Stimulated activated CD4-positive, alpha-beta T cell treated with anti-CD3 and anti-CD28 coated beads, Interleukin-4, amount 100 ng/mL, for 48 hours (primary cell): ENCODE measurements around the gene PADI4.

Source experiments
- DNase-seq, 2 donors: peaks; one replicate each; pipeline ENCODE4 v3.0.0-alpha.2; 2020; ENCODE audit warnings: low read depth in 2 of 2

Gene PADI4

DNA sequence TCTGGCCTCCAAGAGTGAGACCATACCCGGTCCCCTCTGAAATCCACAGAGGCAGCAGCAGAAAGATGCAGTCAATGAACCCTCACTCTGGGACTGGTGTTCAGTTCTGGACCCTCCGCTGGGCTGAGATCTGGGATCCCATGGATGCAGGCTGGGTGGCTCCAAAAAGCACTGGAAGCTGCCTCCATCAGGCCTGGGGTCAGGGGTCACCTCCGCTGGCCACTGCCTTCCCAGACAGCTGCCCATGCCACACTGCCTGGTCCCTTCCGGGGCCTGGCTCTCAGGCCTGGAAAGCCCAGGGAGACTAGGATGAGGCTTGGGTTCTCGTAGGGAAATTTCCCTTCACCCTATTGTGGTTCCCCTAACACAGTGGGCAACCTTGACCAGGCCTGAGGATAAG is 21.4 kb upstream of the PADI4 start:
- no peak for DNase-seq

DNA sequence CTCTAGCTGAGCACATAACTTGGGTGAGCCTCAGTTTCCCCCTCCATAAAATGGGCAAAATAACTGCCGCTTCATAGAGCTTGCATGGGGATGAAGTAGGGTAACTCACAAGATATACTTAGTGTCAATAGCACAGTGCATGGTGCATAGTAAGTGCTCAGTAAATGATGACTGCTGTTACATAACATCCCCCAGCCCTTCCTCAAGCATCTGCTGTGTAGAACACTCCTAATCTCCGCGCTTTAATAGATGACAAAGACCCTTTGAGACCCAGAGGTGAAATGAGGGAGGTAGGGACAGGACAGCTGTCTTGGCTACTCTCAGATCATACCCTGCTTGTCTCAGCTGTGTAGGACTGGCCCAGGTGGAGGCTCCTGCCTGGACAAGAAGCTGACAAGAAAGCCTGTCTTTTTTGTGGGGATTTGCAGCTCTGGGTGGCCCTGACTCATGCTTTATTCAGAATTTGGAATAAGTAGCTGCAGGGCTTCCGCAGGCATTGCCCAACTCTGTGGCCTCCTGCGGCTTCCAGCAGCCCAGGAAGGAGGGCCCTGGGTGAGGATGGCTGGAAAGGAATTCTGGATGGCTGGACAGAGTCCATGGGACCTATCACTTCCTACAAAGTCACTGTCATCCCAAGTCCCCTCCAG is 20.7 kb upstream of the PADI4 start:
- DNase-seq = no peak

- no peak for DNase-seq
These were observed 18.3 kb upstream of the PADI4 start for GRCh38 chr1:17289721-17290120.

GRCh38 chr1:17290553-17290952 is 17.4 kb upstream of the PADI4 start:
- DNase-seq = no peak

DNA sequence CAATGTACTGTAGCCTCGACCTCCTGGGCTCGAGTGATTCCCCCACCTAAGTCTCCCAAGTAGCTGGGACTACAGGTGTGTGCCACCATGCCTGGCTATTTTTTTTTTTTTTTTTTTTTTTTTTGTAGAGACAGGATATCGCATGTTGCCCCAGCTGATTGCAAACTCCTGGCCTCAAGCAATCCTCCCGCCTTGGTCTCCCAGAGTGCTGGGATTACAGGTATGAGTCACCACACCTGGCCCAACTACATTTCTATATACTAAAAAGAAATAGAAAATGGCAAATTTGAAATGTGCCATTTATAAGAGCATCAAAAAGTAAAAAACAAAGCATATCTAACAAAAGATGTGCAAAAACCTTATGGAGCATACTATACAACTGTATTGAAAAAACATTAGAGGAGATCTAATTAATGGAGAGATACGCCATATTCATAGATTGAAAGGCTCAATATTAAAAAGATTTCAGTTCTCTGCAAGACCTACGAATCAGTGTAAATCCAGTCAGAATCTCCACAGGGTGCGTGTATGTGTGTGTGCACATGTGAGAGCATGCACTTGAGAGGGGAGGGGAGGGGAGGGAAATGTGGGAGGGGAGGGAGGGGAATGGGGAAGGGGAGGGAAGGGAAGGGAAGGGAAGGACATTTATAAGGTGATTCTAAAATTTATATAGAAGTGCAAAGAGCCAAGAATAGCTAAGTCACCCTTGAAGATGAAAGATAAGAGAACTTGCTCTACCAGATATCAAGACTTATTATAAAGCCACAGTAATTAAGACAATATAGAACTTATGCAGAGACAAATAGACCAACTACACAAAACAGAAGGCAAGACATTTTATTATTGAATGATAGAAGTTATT is 15.5 kb upstream of the PADI4 start:
- no peak for DNase-seq

DNA sequence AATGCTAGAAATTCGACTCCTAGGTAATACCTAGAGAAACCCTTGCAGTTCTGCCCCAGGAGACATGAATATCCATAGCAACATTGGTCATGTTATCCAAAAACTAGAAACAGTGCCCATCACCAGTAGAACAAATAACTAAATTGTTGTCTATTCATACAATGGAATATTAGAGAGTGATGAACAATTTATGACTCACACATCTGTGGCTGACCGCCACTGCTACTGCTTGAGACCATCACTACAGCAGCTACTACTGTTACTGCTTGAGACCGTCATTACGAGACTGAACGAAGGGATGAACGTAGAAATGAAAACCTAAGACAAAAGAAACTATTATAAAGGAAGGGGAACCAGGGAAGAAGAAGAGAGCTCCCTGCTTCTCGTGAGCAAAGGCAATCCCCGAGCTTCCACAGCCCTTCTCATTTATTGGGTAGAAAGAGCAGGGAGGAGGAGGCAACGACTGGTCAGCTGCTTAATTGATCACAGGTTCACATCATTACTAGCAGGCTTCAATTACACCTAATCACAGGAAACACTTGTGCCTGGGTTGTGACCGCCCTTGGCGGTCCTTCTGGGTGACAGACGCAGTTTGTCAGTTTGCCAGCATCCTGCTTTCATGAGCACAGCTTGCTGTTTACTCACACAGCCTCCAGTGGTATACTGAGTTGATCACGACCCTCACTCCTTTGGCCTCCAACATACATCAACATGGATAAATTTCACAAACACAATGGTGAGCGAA is 14.1 kb upstream of the PADI4 start:
- DNase-seq = no peak

DNA sequence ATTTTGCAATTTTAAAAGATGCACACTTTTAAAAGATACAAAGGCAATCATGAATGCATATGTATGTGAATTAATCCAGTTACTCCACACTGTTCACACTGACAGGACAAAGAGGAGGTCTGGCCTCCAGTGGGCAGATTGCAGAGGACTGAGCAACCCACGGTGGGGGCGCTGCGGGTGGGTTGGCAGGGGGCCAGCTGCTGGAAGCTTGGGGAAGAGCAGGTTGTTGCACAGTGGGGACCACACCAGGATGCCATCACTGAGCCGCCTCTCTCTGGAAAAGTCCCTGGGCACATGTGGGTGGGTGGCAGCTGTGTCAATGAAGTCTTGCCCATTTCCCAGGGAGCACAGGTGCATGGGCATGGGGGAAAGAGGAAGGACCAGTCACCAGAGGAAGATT is 12.7 kb upstream of the PADI4 start:
- no peak for DNase-seq

GRCh38 chr1:17296086-17296485 is 11.9 kb upstream of the PADI4 start:
- DNase-seq = no peak

GRCh38 chr1:17297991-17298390 is 10.0 kb upstream of the PADI4 start:
- DNase-seq = no peak

DNA sequence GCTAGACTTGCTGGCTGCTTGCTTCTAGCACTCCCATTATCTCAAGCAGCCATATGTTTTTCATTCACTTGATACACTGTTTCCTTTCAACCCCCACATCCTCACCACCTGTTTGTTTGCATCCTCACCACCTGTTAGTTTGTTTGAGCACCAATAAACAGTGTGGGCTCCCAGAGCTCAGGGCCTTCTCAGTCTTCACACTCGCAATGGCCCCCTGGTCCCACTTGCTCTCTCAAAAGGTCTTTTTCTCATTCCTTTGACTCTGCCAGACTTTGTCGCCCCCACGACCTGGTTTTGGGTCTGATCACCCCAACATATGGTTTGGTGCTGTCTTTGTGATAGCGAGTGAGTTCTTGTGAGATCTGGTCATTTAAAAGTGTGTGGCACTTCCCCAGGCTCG is 6.2 kb upstream of the PADI4 start:
- DNase-seq = no peak

- no peak for DNase-seq
These were observed 3.7 kb upstream of the PADI4 start for GRCh38 chr1:17304151-17304825.

- DNase-seq = no peak
These were observed 3.2 kb upstream of the PADI4 start for GRCh38 chr1:17304826-17305175.

GRCh38 chr1:17305576-17306095 is 2.4 kb upstream of the PADI4 start:
- DNase-seq = no peak

GRCh38 chr1:17306407-17306806 is 1.6 kb upstream of the PADI4 start:
- no peak for DNase-seq

DNA sequence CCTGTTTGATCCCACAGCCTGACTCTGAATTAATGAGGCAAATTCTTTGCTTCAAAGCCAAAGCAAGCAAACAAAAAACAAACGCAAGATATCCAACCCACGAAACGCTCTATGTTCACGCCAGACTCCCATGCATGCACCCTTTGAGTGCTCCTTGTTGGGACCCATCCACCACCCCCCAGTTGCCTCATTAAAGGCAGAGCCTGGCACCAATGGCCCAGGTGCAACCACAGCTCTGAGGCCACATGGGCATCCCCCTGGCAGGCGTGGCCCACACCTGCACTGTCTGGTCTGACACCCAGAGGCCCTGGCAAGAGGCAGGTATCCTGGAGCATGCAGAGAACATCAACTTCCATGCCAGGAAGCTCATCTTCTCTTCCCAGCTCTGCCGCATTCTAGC is 1.1 kb upstream of the PADI4 start:
- DNase-seq = no peak

GRCh38 chr1:17307329-17307728 is 668 bp upstream of the PADI4 start:
- DNase-seq = no peak

DNA sequence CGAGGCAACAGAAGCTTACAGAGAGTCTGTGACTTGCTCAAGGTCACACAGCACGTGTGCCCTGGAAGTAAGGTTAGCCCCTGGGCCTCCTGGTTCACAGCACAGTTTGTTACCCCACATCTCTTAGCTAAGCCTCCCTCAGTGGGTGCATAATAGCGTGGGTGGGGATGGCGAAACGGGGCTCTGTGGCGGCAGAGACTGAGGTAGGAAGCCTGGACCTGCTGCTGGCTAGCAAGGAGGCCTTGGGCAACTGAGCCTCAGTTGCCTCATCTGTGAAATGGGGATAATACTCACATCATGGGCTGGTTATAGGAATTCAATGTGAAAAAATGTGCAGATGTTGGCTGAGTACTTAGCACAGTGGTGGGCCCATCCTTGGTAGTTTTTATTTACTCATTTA is 596 bp downstream of the PADI4 start:
- DNase-seq = no peak

- DNase-seq = no peak
These were observed 1.6 kb downstream of the PADI4 start for GRCh38 chr1:17309426-17310067.

DNA sequence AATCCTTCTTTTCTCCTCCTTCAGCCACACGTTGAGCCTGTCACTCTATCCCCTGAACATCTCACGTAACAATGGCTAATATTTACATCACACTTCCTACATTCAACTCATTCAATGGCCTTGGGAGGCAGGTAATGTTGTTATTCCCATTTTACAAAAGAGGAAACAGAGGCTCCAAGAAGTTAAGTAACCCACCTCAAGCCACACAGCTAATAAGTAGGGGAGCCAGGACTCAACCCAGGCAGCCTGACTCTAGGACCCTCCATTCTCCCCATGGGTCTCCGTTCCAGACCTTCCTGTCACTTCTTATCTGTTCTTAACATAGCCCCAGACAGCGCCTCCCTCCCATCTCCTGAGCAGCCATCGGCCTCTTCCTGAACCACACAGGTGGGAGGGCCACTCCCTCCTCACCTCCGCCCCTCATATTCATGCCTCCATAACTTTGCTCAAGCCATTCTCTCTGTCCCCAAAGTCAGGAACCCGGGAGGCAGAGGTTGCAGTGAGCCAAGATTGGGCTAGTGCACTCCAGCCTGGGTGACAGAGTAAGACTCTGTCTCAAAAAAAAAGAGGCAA is 2.2 kb downstream of the PADI4 start:
- no peak for DNase-seq

DNA sequence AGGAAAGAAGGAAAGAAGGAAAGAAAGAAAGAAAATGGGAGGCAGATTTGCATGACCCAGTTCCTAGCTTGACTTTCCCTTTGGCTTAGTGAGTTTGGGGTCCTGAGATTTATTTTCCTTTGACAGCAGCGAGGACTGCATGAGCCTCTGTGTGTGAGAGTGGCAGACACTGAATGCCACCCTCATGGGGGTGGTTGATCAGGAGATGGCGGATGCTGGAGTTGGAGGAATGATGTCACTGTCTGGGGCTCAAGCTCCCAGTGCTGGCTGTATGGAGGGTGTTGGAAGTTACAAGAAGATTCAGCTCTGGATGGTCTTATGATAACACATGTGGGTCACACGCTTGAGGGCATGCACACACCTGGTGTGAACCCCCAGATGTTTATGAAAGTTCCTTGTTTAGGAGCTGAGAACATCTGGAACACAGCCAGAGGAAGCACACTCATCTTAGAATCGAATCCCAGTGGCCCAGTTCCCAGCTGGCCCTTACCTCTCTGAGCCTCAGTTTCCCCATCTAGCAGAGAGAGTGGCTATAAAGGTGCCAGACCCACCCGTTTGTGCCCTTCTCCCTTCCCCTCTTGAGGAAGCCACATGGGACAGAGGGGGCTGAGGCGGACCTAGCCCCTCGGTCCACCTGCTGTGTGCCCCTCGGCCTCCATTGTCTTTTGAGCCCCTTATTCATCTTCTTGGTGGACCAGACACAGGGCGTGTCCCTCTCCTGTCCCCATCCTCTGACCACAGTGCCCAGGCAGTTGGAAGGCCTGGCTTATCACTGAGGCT is 5.7 kb downstream of the PADI4 start:
- no peak for DNase-seq
